IPS-15b (cell line): ENCODE measurements around the gene RUNX1.

Experiments used
- H3K27me3 ChIP-seq: one replicate; pipeline ENCODE4 v1.6.1; 2013; ENCODE audit warnings: low read length; ENCODE audit not compliant: control insufficient read depth, insufficient read depth
- H3K36me3 ChIP-seq: one replicate; pipeline ENCODE4 v1.6.1; 2013; ENCODE audit warnings: low read length; ENCODE audit not compliant: control insufficient read depth, insufficient read depth
- H3K4me1 ChIP-seq: one replicate; pipeline ENCODE4 v1.6.1; 2013; ENCODE audit warnings: mild to moderate bottlenecking, low read length; ENCODE audit not compliant: control insufficient read depth, insufficient read depth
- H3K4me3 ChIP-seq: one replicate; pipeline ENCODE4 v1.5.1; 2013; ENCODE audit warnings: low read depth, low read length
- H3K9ac ChIP-seq: one replicate; pipeline ENCODE4 v1.6.1; 2013; ENCODE audit warnings: low read depth, mild to moderate bottlenecking, low read length
- H3K9me3 ChIP-seq: one replicate; pipeline ENCODE4 v1.6.1; 2013; ENCODE audit warnings: mild to moderate bottlenecking, low read length; ENCODE audit not compliant: control insufficient read depth, insufficient read depth

The RUNX1 gene

GRCh38 chr21:34850166-34850690 lies 198.9 kb downstream of the RUNX1 start:
- H3K4me3 ChIP-seq: no peak overlapping the region
- H3K27me3 ChIP-seq: no peaks in the 10 kb centered on the region
- H3K9me3 ChIP-seq: no peaks in the 10 kb centered on the region
- H3K4me1 ChIP-seq: peaks cover 12% of the 10 kb centered on the region
- no peak overlapping the region for H3K9ac ChIP-seq
- no peaks in the 10 kb centered on the region for H3K36me3 ChIP-seq

GRCh38 chr21:34846601-34847112 lies 202.4 kb downstream of the RUNX1 start:
- no peaks in the 10 kb centered on the region for H3K36me3 ChIP-seq
- H3K4me1 ChIP-seq: peaks cover 23% of the 10 kb centered on the region
- H3K9me3 ChIP-seq: no peaks in the 10 kb centered on the region
- H3K9ac ChIP-seq: no peak overlapping the region
- no peaks in the 10 kb centered on the region for H3K27me3 ChIP-seq
- H3K4me3 ChIP-seq: no peak overlapping the region

GRCh38 chr21:34845521-34846451 lies 203.3 kb downstream of the RUNX1 start:
- no peak overlapping the region for H3K9ac ChIP-seq
- H3K36me3 ChIP-seq: no peaks in the 10 kb centered on the region
- H3K4me1 ChIP-seq: peaks cover 23% of the 10 kb centered on the region
- no peaks in the 10 kb centered on the region for H3K27me3 ChIP-seq
- no peak overlapping the region for H3K4me3 ChIP-seq
- no peaks in the 10 kb centered on the region for H3K9me3 ChIP-seq

GRCh38 chr21:34844924-34845238 lies 204.2 kb downstream of the RUNX1 start:
- H3K4me3 ChIP-seq: no peak overlapping the region
- no peaks in the 10 kb centered on the region for H3K9me3 ChIP-seq
- H3K9ac ChIP-seq: no peak overlapping the region
- peaks cover 23% of the 10 kb centered on the region for H3K4me1 ChIP-seq
- H3K36me3 ChIP-seq: no peaks in the 10 kb centered on the region
- no peaks in the 10 kb centered on the region for H3K27me3 ChIP-seq

- Histone ChIP-seq H3K9ac (no peak overlapping the region), H3K36me3 (no peaks in the 10 kb centered on the region), H3K4me1 (peaks cover 23% of the 10 kb centered on the region), H3K27me3 (no peaks in the 10 kb centered on the region), H3K4me3 (no peak overlapping the region), H3K9me3 (no peaks in the 10 kb centered on the region)
Observed at GRCh38 chr21:34844013-34844923, 204.8 kb downstream of the RUNX1 start.

- no peak overlapping the region for H3K4me3 ChIP-seq
- no peak overlapping the region for H3K9ac ChIP-seq
- H3K36me3 ChIP-seq: no peaks in the 10 kb centered on the region
- no peaks in the 10 kb centered on the region for H3K9me3 ChIP-seq
- H3K27me3 ChIP-seq: no peaks in the 10 kb centered on the region
- H3K4me1 ChIP-seq: peaks cover 23% of the 10 kb centered on the region
Observed at GRCh38 chr21:34843562-34843961, 205.5 kb downstream of the RUNX1 start.

GRCh38 chr21:34841154-34841553 lies 207.9 kb downstream of the RUNX1 start:
- no peak overlapping the region for H3K4me3 ChIP-seq
- H3K4me1 ChIP-seq: peaks cover 18% of the 10 kb centered on the region
- no peaks in the 10 kb centered on the region for H3K36me3 ChIP-seq
- no peaks in the 10 kb centered on the region for H3K9me3 ChIP-seq
- no peaks in the 10 kb centered on the region for H3K27me3 ChIP-seq
- H3K9ac ChIP-seq: no peak overlapping the region

- H3K36me3 ChIP-seq: no peaks in the 10 kb centered on the region
- H3K9me3 ChIP-seq: no peaks in the 10 kb centered on the region
- H3K9ac ChIP-seq: no peak overlapping the region
- no peak overlapping the region for H3K4me3 ChIP-seq
- H3K27me3 ChIP-seq: no peaks in the 10 kb centered on the region
- peaks cover 20% of the 10 kb centered on the region for H3K4me1 ChIP-seq
Observed at GRCh38 chr21:34840693-34841092, 208.4 kb downstream of the RUNX1 start.

GRCh38 chr21:34838956-34839820 lies 209.9 kb downstream of the RUNX1 start:
- no peaks in the 10 kb centered on the region for H3K27me3 ChIP-seq
- no peaks in the 10 kb centered on the region for H3K9me3 ChIP-seq
- no peak overlapping the region for H3K9ac ChIP-seq
- no peaks in the 10 kb centered on the region for H3K36me3 ChIP-seq
- H3K4me1 ChIP-seq: peaks cover 14% of the 10 kb centered on the region
- H3K4me3 ChIP-seq: no peak overlapping the region

GRCh38 chr21:34836933-34837505 lies 212.1 kb downstream of the RUNX1 start:
- H3K4me3 ChIP-seq: no peak overlapping the region
- H3K9me3 ChIP-seq: no peaks in the 10 kb centered on the region
- no peaks in the 10 kb centered on the region for H3K27me3 ChIP-seq
- no peak overlapping the region for H3K9ac ChIP-seq
- H3K4me1 ChIP-seq: peaks cover 13% of the 10 kb centered on the region
- no peaks in the 10 kb centered on the region for H3K36me3 ChIP-seq
